ENCODE data around the gene STXBP6. TPM values are rescaled to one million over a fixed set of nuclear protein-coding genes. Genes with fewer than 3 reads are reported as not detected.

Gene STXBP6
- total and polyA plus RNA-seq, 2 of the 13 experiments (the other 11 are each of a cell fraction or from before 2014, with no cell fraction given), result 35.3 to 42.8 TPM

DNA sequence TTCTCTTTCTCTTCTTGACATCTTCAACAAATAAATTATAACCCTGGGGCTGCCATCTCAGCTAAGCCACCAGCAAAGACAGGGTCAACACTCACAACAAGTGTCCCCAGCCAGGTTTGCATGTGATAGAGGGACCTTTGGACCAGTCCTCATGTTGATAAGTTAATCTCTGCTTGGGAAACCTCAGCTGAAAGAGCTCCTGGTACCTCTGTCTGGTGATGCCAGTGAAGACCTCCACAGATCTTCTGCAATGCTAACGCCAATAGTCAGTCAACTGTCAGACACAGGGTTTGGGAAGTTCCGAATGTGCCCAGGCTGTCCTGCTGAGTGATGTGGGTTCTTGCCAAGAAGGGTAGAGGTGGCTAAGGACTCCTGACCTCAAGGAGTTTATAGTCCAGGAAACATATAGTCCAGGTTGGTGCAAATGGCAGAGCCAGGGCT lies 236.1 kb downstream of the STXBP6 start (continued):
- TF ChIP-seq, protein P1, sequence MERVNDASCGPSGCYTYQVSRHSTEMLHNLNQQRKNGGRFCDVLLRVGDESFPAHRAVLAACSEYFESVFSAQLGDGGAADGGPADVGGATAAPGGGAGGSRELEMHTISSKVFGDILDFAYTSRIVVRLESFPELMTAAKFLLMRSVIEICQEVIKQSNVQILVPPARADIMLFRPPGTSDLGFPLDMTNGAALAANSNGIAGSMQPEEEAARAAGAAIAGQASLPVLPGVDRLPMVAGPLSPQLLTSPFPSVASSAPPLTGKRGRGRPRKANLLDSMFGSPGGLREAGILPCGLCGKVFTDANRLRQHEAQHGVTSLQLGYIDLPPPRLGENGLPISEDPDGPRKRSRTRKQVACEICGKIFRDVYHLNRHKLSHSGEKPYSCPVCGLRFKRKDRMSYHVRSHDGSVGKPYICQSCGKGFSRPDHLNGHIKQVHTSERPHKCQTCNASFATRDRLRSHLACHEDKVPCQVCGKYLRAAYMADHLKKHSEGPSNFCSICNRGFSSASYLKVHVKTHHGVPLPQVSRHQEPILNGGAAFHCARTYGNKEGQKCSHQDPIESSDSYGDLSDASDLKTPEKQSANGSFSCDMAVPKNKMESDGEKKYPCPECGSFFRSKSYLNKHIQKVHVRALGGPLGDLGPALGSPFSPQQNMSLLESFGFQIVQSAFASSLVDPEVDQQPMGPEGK (CRISPR knock-in tag; IDR thresholded peaks at IDR 0.05), result 0 out of 2 replicates have a peak, but pooled peaks have one; percentile 16
- peak; percentile 43; the same call in 1 of the 2 replicates for TF ChIP-seq KDM2A (CRISPR knock-in tag; IDR thresholded peaks at IDR 0.05; ENCODE audit: borderline replicate concordance, low read depth)
- TF ChIP-seq ZNF34 (CRISPR knock-in tag; IDR thresholded peaks at IDR 0.05; ENCODE audit: borderline replicate concordance), result 0 out of 2 replicates have a peak, but pooled peaks have one; percentile 49
- TF ChIP-seq U2AF2 (IDR thresholded peaks at IDR 0.05; ENCODE audit: low read depth, low read length), result no peak
- 0 out of 2 replicates have a peak, but pooled peaks have one; percentile 46 for TF ChIP-seq ZSCAN25 (CRISPR knock-in tag; IDR thresholded peaks at IDR 0.05)
- TF ChIP-seq HNRNPLL (IDR thresholded peaks at IDR 0.05; ENCODE audit: low read depth, low read length, poor library complexity, severe bottlenecking), result no peak
- TF ChIP-seq MAFK (conservative IDR thresholded peaks at IDR 0.05 in 1 of 2, IDR thresholded peaks at IDR 0.05 in 1 of 2; ENCODE audit: low read length in 2 of 2), result no peak
- no peak for TF ChIP-seq CAMTA2 (CRISPR knock-in tag; IDR thresholded peaks at IDR 0.05; ENCODE audit: borderline replicate concordance)
- 0 out of 2 replicates have a peak, but pooled peaks have one; percentile 21 for TF ChIP-seq PPARG (CRISPR knock-in tag; conservative IDR thresholded peaks at IDR 0.05)
- no peak for TF ChIP-seq ZFP62 (CRISPR knock-in tag; IDR thresholded peaks at IDR 0.05)
- no peak for TF ChIP-seq ZNF274 (CRISPR knock-in tag; IDR thresholded peaks at IDR 0.05)
- TF ChIP-seq, protein P2, sequence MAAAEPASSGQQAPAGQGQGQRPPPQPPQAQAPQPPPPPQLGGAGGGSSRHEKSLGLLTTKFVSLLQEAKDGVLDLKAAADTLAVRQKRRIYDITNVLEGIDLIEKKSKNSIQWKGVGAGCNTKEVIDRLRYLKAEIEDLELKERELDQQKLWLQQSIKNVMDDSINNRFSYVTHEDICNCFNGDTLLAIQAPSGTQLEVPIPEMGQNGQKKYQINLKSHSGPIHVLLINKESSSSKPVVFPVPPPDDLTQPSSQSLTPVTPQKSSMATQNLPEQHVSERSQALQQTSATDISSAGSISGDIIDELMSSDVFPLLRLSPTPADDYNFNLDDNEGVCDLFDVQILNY (CRISPR knock-in tag; conservative IDR thresholded peaks at IDR 0.05), result no peak
- TF ChIP-seq SMARCC2 (IDR thresholded peaks at IDR 0.05), result no peak
- no peak for TF ChIP-seq TGIF2 (CRISPR knock-in tag; IDR thresholded peaks at IDR 0.05)
- TF ChIP-seq ONECUT2 (CRISPR knock-in tag; IDR thresholded peaks at IDR 0.05), result no peak
- peak; percentile 63 for TF ChIP-seq PITX1 (CRISPR knock-in tag; IDR thresholded peaks at IDR 0.05)
- no peak for TF ChIP-seq ZXDC (CRISPR knock-in tag; IDR thresholded peaks at IDR 0.05)
- TF ChIP-seq ZNF235 (CRISPR knock-in tag; IDR thresholded peaks at IDR 0.05; ENCODE audit: borderline replicate concordance), result no peak
- no peak for TF ChIP-seq NFYC (CRISPR knock-in tag; IDR thresholded peaks at IDR 0.05)
- TF ChIP-seq NR2C2 (CRISPR knock-in tag; IDR thresholded peaks at IDR 0.05; ENCODE audit: borderline replicate concordance), result peak; percentile 44; the same call in 1 of the 2 replicates
- TF ChIP-seq, protein P3, sequence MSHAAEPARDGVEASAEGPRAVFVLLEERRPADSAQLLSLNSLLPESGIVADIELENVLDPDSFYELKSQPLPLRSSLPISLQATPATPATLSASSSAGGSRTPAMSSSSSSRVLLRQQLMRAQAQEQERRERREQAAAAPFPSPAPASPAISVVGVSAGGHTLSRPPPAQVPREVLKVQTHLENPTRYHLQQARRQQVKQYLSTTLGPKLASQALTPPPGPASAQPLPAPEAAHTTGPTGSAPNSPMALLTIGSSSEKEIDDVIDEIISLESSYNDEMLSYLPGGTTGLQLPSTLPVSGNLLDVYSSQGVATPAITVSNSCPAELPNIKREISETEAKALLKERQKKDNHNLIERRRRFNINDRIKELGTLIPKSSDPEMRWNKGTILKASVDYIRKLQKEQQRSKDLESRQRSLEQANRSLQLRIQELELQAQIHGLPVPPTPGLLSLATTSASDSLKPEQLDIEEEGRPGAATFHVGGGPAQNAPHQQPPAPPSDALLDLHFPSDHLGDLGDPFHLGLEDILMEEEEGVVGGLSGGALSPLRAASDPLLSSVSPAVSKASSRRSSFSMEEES (CRISPR knock-in tag; IDR thresholded peaks at IDR 0.05), result peak; percentile 79; the same call in 1 of the 2 replicates
- no peak for TF ChIP-seq SP2 (CRISPR knock-in tag; IDR thresholded peaks at IDR 0.05)

Measured in HepG2 (cell line).